ENCODE data around the gene MCL1. TPM values are rescaled to one million over a fixed set of nuclear protein-coding genes. Genes with fewer than 3 reads are reported as not detected.

MCL1 gene
- total RNA-seq, 2 donors from 2014 or later = 211 to 223 TPM

DNA sequence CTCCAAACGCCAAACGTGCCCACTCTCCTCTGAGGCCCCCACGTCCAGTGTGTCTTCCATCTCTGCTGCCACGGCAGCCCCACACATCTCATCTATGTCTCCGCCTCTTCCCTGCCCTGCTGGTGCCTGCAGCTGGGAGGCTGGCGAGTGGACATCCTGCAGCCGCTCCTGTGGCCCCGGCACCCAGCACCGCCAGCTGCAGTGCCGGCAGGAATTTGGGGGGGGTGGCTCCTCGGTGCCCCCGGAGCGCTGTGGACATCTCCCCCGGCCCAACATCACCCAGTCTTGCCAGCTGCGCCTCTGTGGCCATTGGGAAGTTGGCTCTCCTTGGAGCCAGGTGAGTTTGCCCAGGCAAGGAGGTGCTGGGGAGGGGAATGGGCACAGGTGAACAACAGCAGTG is 21.6 kb downstream of the MCL1 start:
- Histone ChIP-seq H3K9me3 (no peaks in the 10 kb centered on the region), H3K4me3 (no peak overlapping the region), H3K27ac (no peak overlapping the region), H3K36me3 (replicated peaks in 1 of 2; ENCODE audit: insufficient read depth in 1 of 2, low read depth in 2 of 2) (no peaks in the 10 kb centered on the region), H3K27me3 (no peaks in the 10 kb centered on the region), H3K4me1 (peaks cover 40% of the 10 kb centered on the region)
- ATAC-seq = no peak
- DNase-seq = no peak
- 75 to 87% methylated on average over 14 of the region's 15 CpGs for WGBS, 2 donors
- intact Hi-C loops (cut with DNase I) = loop anchor here (10.0 kb wide), 1 partner anchor 93 kb away; no protein-coding TSS in a partner anchor
- no peak for TF ChIP-seq POLR2A (IDR thresholded peaks at IDR 0.05)
- TF ChIP-seq, protein P1, sequence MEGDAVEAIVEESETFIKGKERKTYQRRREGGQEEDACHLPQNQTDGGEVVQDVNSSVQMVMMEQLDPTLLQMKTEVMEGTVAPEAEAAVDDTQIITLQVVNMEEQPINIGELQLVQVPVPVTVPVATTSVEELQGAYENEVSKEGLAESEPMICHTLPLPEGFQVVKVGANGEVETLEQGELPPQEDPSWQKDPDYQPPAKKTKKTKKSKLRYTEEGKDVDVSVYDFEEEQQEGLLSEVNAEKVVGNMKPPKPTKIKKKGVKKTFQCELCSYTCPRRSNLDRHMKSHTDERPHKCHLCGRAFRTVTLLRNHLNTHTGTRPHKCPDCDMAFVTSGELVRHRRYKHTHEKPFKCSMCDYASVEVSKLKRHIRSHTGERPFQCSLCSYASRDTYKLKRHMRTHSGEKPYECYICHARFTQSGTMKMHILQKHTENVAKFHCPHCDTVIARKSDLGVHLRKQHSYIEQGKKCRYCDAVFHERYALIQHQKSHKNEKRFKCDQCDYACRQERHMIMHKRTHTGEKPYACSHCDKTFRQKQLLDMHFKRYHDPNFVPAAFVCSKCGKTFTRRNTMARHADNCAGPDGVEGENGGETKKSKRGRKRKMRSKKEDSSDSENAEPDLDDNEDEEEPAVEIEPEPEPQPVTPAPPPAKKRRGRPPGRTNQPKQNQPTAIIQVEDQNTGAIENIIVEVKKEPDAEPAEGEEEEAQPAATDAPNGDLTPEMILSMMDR (IDR thresholded peaks at IDR 0.05) = no peak

DNA sequence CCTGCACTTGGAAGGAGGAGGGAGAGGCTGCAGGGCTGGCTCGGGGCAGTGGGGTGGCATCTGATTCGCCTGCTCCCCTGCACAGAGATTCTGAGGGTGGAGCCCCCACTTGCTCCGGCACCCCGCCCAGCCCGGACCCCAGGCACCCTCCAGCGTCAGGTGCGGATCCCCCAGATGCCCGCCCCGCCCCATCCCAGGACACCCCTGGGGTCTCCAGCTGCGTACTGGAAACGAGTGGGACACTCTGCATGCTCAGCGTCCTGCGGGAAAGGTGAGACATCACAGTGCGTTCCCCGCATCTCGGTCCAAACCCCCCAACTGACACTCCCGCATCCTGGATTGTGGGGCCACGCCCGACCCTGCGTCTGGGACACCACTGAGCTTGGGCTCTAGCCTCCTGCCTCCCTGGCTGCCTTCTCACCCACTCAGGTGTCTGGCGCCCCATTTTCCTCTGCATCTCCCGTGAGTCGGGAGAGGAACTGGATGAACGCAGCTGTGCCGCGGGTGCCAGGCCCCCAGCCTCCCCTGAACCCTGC is 22.3 kb downstream of the MCL1 start:
- ATAC-seq (no peak), DNase-seq (no peak)
- Histone ChIP-seq H3K36me3 (replicated peaks in 1 of 2; ENCODE audit: insufficient read depth in 1 of 2, low read depth in 2 of 2) (no peaks in the 10 kb centered on the region), H3K4me3 (no peak overlapping the region), H3K4me1 (peaks cover 38% of the 10 kb centered on the region), H3K27ac (no peak overlapping the region), H3K27me3 (no peaks in the 10 kb centered on the region), H3K9me3 (no peaks in the 10 kb centered on the region)
- intact Hi-C loops (cut with DNase I) = loop anchor here (10.0 kb wide), 1 partner anchor 92 kb away; no protein-coding TSS in a partner anchor
- 90% methylated on average over 11 to 20 of the region's 26 CpGs for WGBS, 2 donors
- TF ChIP-seq, protein P1 (IDR thresholded peaks at IDR 0.05) = no peak
- no peak for TF ChIP-seq POLR2A (IDR thresholded peaks at IDR 0.05)

DNA sequence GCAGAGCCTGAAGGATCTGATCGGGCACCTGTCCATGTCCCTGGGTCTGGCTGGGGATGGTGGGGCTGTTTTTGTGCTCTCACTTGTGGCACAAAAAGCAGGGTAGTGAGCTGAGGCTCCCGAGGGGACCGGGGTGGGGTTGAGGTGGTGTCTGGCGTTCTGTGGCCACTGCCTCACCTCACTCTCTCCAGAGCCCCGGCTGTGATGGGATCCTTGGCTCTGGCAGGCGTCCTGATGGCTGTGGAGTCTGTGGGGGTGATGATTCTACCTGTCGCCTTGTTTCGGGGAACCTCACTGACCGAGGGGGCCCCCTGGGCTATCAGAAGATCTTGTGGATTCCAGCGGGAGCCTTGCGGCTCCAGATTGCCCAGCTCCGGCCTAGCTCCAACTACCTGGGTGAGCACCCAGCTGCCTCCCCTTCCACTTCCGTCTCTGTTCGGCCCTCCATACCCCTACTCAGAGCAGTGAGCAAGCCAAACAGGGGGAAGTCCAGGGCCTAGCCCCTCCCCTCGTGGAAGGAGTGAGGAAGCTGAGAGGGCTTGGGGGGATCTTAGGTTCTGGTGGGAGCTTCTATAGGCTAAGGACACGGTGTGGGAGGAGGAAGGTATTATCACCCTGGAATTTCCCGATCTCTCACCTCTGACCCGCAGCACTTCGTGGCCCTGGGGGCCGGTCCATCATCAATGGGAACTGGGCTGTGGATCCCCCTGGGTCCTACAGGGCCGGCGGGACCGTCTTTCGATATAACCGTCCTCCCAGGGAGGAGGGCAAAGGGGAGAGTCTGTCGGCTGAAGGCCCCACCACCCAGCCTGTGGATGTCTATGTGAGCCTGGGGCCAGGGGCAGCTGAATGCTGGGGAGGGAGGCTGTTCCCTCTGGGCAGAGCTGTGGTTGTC is 23.2 kb downstream of the MCL1 start:
- no peaks in the 10 kb centered on the region for H3K9me3 ChIP-seq
- no peak for ATAC-seq
- 82 to 83% methylated on average over 19 to 26 of the region's 26 CpGs for WGBS, 2 donors
- TF ChIP-seq, protein P1 (IDR thresholded peaks at IDR 0.05) = no peak
- TF ChIP-seq POLR2A (IDR thresholded peaks at IDR 0.05) = no peak
- DNase-seq = no peak
- intact Hi-C loops (cut with DNase I) = loop anchor here (10.0 kb wide), 1 partner anchor 91 kb away; no protein-coding TSS in a partner anchor
- no peak overlapping the region for H3K4me3 ChIP-seq
- H3K27me3 ChIP-seq = no peaks in the 10 kb centered on the region
- no peak overlapping the region for H3K27ac ChIP-seq
- H3K4me1 ChIP-seq = peaks cover 37% of the 10 kb centered on the region
- H3K36me3 ChIP-seq (replicated peaks in 1 of 2; ENCODE audit: insufficient read depth in 1 of 2, low read depth in 2 of 2) = no peaks in the 10 kb centered on the region

DNA sequence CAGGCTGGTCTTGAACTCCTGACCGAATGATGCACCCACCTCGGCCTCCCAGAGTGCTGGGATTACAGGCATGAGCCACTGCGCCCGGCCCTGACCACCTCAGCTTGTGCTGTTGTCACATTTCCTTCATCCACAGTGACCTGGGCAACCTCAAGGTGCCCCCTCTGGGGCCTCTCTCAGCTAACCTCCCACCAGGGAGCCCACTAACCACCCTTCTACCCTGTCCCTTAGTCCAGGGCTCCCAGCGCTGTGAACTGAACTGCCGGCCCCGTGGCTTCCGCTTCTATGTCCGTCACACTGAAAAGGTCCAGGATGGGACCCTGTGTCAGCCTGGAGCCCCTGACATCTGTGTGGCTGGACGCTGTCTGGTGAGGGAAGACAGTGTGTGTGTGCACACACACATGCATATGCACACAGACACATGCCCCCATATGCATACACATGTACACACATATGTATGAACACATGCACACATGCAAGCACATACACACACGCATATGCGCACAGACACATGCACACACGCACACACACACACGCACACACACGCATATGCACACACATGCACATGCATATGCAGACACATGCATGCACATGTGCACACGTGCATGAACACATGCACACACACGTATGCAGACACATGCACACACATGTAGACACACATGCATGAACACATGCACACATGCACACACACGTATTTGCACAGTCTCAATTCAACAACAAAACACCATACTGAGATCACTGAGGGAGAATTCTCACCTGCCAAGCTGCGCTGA is 24.0 kb downstream of the MCL1 start:
- WGBS, 2 donors = 84 to 87% methylated on average over 16 to 19 of the region's 19 CpGs
- no peak overlapping the region for H3K27ac ChIP-seq
- H3K9me3 ChIP-seq = no peaks in the 10 kb centered on the region
- H3K4me3 ChIP-seq = no peak overlapping the region
- ATAC-seq = no peak
- DNase-seq = no peak
- H3K27me3 ChIP-seq = no peaks in the 10 kb centered on the region
- H3K4me1 ChIP-seq = peaks cover 32% of the 10 kb centered on the region
- TF ChIP-seq, protein P1 (IDR thresholded peaks at IDR 0.05) = no peak
- no peak for TF ChIP-seq POLR2A (IDR thresholded peaks at IDR 0.05)
- H3K36me3 ChIP-seq (replicated peaks in 1 of 2; ENCODE audit: insufficient read depth in 1 of 2, low read depth in 2 of 2) = no peaks in the 10 kb centered on the region
- intact Hi-C loops (cut with DNase I) = loop anchor here (10.0 kb wide), 1 partner anchor 91 kb away; no protein-coding TSS in a partner anchor

Data from body of pancreas (tissue), 4 donors.